ENCODE results near the gene ZNF335. TPM values are rescaled to one million over a fixed set of nuclear protein-coding genes. Genes with fewer than 3 reads are reported as not detected.
A peak's percentile ranks its signal among the peaks of the same experiment; 100 is the strongest.

Gene ZNF335
- total and polyA plus RNA-seq, 2 of the 13 experiments (the other 11 are each of a cell fraction or from before 2014, with no cell fraction given): 9.7 to 13.7 TPM

DNA sequence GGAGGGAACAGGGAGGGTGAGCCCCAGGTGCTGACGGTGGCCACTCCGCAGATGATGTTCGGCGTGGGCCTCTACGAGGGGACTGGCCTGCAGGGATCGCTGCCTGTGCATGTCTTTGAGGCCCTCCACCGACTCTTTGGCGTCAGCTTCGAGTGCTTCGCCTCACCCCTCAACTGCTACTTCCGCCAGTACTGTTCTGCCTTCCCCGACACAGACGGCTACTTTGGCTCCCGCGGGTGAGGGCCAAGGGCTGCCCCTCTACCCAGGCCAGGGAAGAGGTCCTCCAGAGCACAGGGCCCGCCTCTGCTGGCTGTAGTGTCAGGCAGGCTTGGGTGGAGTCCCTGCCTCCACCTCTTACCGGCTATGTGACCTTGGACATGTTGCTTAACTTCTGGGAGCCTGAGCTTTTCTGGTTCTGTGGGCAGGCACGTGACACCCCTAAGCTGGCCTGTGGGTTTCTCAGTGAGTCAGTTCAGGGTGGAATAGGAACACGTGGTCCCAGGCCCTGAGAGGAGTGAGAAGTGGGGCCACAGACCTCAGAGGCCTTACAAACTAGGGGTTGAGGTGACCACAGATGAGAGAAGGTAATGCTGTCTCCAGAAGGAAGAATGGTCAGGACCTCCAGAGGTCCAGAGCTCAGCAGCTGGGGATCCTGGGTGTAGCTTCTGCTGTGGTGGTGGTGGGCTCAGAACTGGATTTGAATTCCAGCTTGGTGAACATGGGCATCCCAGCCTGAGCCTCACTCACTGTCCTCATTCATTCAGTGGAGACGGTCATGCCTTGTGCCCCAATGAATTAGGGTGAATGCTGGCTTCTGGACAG is 25.6 kb downstream of the ZNF335 start (continued):
- no peak for TF ChIP-seq JUNB (CRISPR knock-in tag; IDR thresholded peaks at IDR 0.05; ENCODE audit: borderline replicate concordance)
- TF ChIP-seq ZNF33B (CRISPR knock-in tag; IDR thresholded peaks at IDR 0.05): peak; percentile 97; the same call in 1 of the 2 replicates
- peak; percentile 94 for TF ChIP-seq RNF2 (conservative IDR thresholded peaks at IDR 0.05; ENCODE audit: low read depth)
- no peak for TF ChIP-seq ZFP41 (CRISPR knock-in tag; IDR thresholded peaks at IDR 0.05; ENCODE audit: borderline replicate concordance)
- no peak; the same call in 1 of the 2 replicates for TF ChIP-seq ZNF660 (CRISPR knock-in tag; IDR thresholded peaks at IDR 0.05; ENCODE audit: borderline replicate concordance, low read depth)
- TF ChIP-seq KDM5A (IDR thresholded peaks at IDR 0.05; ENCODE audit: borderline replicate concordance, low read length): no peak; the same call in 1 of the 2 replicates
- TF ChIP-seq ZNF24 (IDR thresholded peaks at IDR 0.05): no peak
- TF ChIP-seq ZBTB8A (CRISPR knock-in tag; IDR thresholded peaks at IDR 0.05; ENCODE audit: borderline replicate concordance, low read depth): no peak
- TF ChIP-seq ZFP82 (CRISPR knock-in tag; IDR thresholded peaks at IDR 0.05; ENCODE audit: borderline replicate concordance): peak; percentile 17; the same call in 1 of the 2 replicates
- peak; percentile 96; the same call in 1 of the 2 replicates for TF ChIP-seq ZNF430 (CRISPR knock-in tag; IDR thresholded peaks at IDR 0.05)
- peak; percentile 97 for TF ChIP-seq KLF11 (CRISPR knock-in tag; IDR thresholded peaks at IDR 0.05)
- peak; percentile 80; the same call in 1 of the 2 replicates for TF ChIP-seq ATF7-NPFF (CRISPR knock-in tag; IDR thresholded peaks at IDR 0.05; ENCODE audit: low read depth)
- no peak for TF ChIP-seq HMGA1 (CRISPR knock-in tag; conservative IDR thresholded peaks at IDR 0.05)
- TF ChIP-seq, protein P1, sequence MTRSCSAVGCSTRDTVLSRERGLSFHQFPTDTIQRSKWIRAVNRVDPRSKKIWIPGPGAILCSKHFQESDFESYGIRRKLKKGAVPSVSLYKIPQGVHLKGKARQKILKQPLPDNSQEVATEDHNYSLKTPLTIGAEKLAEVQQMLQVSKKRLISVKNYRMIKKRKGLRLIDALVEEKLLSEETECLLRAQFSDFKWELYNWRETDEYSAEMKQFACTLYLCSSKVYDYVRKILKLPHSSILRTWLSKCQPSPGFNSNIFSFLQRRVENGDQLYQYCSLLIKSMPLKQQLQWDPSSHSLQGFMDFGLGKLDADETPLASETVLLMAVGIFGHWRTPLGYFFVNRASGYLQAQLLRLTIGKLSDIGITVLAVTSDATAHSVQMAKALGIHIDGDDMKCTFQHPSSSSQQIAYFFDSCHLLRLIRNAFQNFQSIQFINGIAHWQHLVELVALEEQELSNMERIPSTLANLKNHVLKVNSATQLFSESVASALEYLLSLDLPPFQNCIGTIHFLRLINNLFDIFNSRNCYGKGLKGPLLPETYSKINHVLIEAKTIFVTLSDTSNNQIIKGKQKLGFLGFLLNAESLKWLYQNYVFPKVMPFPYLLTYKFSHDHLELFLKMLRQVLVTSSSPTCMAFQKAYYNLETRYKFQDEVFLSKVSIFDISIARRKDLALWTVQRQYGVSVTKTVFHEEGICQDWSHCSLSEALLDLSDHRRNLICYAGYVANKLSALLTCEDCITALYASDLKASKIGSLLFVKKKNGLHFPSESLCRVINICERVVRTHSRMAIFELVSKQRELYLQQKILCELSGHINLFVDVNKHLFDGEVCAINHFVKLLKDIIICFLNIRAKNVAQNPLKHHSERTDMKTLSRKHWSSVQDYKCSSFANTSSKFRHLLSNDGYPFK (CRISPR knock-in tag; IDR thresholded peaks at IDR 0.05; ENCODE audit: borderline replicate concordance): peak; percentile 70; the same call in 1 of the 2 replicates
- no peak for TF ChIP-seq EHMT2 (IDR thresholded peaks at IDR 0.05; ENCODE audit: borderline replicate concordance, low read depth, low read length)
- TF ChIP-seq NFYC (CRISPR knock-in tag; IDR thresholded peaks at IDR 0.05): peak; percentile 11; the same call in 1 of the 2 replicates
- 0 out of 2 replicates have a peak, but pooled peaks have one; percentile 59 for TF ChIP-seq ZNF607 (CRISPR knock-in tag; IDR thresholded peaks at IDR 0.05; ENCODE audit: borderline replicate concordance)
- peak; percentile 84 for TF ChIP-seq POGZ (CRISPR knock-in tag; IDR thresholded peaks at IDR 0.05)
- no peak for TF ChIP-seq ZFP36L2 (CRISPR knock-in tag; IDR thresholded peaks at IDR 0.05)
- no peak for TF ChIP-seq FLYWCH1 (CRISPR knock-in tag; IDR thresholded peaks at IDR 0.05)
- TF ChIP-seq ZNF839 (CRISPR knock-in tag; IDR thresholded peaks at IDR 0.05; ENCODE audit: borderline replicate concordance): no peak
- TF ChIP-seq, protein P2, sequence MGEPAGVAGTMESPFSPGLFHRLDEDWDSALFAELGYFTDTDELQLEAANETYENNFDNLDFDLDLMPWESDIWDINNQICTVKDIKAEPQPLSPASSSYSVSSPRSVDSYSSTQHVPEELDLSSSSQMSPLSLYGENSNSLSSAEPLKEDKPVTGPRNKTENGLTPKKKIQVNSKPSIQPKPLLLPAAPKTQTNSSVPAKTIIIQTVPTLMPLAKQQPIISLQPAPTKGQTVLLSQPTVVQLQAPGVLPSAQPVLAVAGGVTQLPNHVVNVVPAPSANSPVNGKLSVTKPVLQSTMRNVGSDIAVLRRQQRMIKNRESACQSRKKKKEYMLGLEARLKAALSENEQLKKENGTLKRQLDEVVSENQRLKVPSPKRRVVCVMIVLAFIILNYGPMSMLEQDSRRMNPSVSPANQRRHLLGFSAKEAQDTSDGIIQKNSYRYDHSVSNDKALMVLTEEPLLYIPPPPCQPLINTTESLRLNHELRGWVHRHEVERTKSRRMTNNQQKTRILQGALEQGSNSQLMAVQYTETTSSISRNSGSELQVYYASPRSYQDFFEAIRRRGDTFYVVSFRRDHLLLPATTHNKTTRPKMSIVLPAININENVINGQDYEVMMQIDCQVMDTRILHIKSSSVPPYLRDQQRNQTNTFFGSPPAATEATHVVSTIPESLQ (CRISPR knock-in tag; conservative IDR thresholded peaks at IDR 0.05): 0 out of 2 replicates have a peak, but pooled peaks have one; percentile 85
- peak; percentile 53; the same call in 1 of the 2 replicates for TF ChIP-seq GFI1 (CRISPR knock-in tag; IDR thresholded peaks at IDR 0.05; ENCODE audit: borderline replicate concordance)
- TF ChIP-seq ZZZ3 (CRISPR knock-in tag; IDR thresholded peaks at IDR 0.05; ENCODE audit: borderline replicate concordance): no peak; the same call in 1 of the 2 replicates
- 0 out of 2 replicates have a peak, but pooled peaks have one; percentile 24 for TF ChIP-seq ZNF446 (CRISPR knock-in tag; IDR thresholded peaks at IDR 0.05)
- TF ChIP-seq PLRG1 (conservative IDR thresholded peaks at IDR 0.05): no peak

All from HepG2 (cell line).